Activated CD4-positive, alpha-beta T cell treated with anti-CD3 and anti-CD28 coated beads, Interleukin-2, amount 10 ng/mL, durations not matched to agents 7 days and 5 days (primary cell): Measurements from ENCODE around the gene CADM1. TPM values are rescaled to one million over a fixed set of nuclear protein-coding genes. Genes with fewer than 3 reads are reported as not detected.

ENCODE experiments used
- CTCF ChIA-PET: fragments of 350-600 bp; sonication (Branson Sonifier 250); formaldehyde crosslinking; loops from one replicate; lab custom pipeline; 2021; ENCODE audit warnings: antibody characterized with exemption; lab: Charles Lee
- POLR2A ChIA-PET: fragments of 350-600 bp; sonication (Branson Sonifier 250); formaldehyde crosslinking; loops from one replicate; lab custom pipeline; 2021; ENCODE audit warnings: antibody characterized with exemption; lab: Charles Lee
- DNase-seq: peaks from one replicate; pipeline ENCODE4 v3.0.0-alpha.2; 2020
- H3K27ac Mint-ChIP-seq: one replicate; pipeline ENCODE4 v1.8.0; 2021; ENCODE audit warnings: mild to moderate bottlenecking, moderate library complexity, mixed read lengths
- H3K27me3 Mint-ChIP-seq: one replicate; pipeline ENCODE4 v1.8.0; 2021; ENCODE audit warnings: mixed read lengths
- H3K36me3 Mint-ChIP-seq: one replicate; pipeline ENCODE4 v1.8.0; 2021; ENCODE audit warnings: low read depth, mixed read lengths
- H3K4me1 Mint-ChIP-seq: one replicate; pipeline ENCODE4 v1.8.0; 2021; ENCODE audit warnings: mixed read lengths
- H3K4me3 Mint-ChIP-seq: one replicate; pipeline ENCODE4 v1.8.0; 2021; ENCODE audit warnings: mild to moderate bottlenecking, moderate library complexity, mixed read lengths
- H3K9me3 Mint-ChIP-seq: one replicate; pipeline ENCODE4 v1.8.0; 2021; ENCODE audit warnings: mixed read lengths
- total RNA-seq, 2 experiments: library from RNA; stranded (reverse); gene quantifications; one replicate each; pipeline ENCODE4 v1.2.3, GENCODE V29; 2021

The CADM1 gene
- total RNA-seq = under 1 TPM; 0.52 to 0.92 TPM

DNA sequence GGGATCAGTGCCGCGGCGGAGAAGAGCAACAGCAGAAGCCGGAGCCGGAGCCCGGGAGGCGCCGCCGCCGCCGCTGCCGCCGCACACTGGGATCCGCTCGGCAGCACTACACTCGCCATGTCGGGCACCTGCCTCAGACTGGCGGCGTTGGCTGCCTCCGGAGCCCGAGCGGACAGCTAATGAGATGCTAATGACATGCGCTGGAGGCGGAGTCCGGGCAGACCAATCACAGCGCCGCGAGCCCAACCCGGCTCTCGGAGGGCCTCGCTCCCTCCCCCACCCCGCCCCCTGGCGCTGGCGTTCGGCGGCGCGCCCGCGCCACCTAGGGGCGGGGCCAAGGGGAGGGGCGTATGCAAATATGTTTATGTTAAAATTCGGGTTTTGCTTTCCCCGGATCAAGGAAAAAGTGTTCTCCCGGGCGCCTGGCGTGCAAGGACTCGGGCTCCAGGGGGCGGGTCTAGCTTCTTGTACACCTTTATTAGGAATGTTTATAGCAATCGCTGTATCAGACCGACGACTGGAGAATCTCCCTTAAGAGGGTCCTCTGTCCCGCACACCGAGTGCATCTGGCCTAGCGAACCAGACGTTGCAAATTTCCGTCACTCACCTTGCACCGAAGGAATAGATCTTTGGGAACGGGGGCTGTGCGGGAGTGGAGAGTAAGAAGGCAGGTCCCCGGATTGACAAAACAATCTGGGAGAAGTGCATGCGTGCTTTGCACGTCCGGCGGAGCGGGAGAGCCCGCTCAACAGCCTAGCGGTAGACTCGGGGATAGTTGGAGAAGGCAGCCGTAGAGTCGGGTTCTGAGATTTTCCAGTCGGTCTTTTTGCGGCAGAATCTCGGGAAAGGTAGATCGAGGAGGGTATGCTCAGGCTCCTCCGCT is at the start of gene CADM1:
Gene CADM1, minus strand, starts transcription at position 140 of the 883 bp plus-strand sequence.
- ChIA-PET CTCF (no interaction called here), POLR2A (no interaction called here)
- peaks cover 7% of the 10 kb centered on the region for H3K4me1 Mint-ChIP-seq
- no peaks in the 10 kb centered on the region for H3K36me3 Mint-ChIP-seq
- peaks cover 26% of the 10 kb centered on the region for H3K27me3 Mint-ChIP-seq
- peak within 1 kb of the TSS; percentile 54 for H3K4me3 Mint-ChIP-seq
- H3K27ac Mint-ChIP-seq = no peak within 1 kb of the TSS
- H3K9me3 Mint-ChIP-seq = no peaks in the 10 kb centered on the region
- peak; percentile 57 for DNase-seq

DNA sequence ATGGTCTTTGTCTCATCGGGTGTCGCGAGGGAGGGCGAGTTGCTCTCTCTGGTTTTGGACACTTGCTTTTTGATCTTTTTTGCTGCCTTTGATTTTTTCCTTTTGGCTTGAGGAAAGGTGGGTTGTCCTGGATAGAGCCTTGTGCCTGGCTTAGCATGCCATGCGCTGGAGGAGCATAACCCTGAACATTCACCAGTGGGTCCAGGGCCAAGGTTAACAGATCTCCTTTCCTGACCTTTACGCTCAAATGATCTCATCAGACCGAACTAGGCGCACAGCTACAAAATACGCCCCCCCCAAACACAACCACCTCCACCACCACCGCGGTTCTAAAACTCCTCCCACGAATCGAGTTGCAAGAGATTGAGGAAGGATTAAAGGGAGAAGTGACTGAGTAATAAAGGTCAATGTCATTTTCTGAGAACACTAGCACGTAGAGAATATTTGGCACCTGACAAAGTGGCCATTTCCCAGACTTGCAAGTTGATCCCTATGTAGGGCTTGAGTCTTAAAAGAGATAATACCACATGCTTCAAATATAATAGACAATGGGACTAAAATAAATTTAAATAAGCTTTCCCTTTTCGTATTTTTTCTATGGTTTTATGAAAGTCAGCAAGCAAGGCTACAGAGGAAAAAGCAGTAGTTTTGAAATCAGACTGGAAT is 48.7 kb upstream of the CADM1 start:
- ChIA-PET POLR2A (no interaction called here), CTCF (no interaction called here)
- Mint-ChIP-seq H3K27me3 (no peaks in the 10 kb centered on the region), H3K4me3 (no peak overlapping the region), H3K27ac (no peak overlapping the region), H3K4me1 (no peaks in the 10 kb centered on the region), H3K36me3 (no peaks in the 10 kb centered on the region), H3K9me3 (peaks cover 2% of the 10 kb centered on the region)
- no peak for DNase-seq

DNA sequence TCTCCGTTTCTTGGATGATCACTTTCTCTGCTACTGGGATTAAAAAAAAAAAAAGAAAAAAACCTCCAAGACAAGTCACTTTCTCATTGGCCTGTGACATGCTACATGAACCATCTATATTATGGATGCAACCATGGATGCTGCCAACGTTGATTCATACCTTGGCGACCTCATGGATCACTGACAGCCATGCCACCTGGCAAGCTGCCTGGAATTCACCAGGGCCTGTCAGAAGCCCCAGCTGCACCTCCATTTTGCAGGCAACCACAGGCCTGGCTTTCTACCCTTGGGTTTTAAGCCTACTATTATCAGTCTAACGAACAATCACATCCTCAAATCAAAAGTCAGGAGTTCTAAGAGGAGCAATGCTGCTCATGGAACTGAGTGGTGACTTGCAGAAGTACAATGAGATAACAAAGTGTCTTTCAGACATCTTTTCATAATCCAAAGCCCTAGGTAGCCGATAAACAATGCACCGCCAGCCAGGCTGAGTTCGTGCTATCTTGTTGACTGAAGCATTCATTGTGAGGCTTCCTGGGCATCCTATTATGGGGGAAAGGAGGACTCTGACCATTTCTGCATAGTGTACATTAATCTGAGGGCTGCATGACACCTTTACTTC is 48.0 kb upstream of the CADM1 start:
- Mint-ChIP-seq H3K4me1 (no peaks in the 10 kb centered on the region), H3K36me3 (no peaks in the 10 kb centered on the region)
- CTCF ChIA-PET = no interaction called here

DNA sequence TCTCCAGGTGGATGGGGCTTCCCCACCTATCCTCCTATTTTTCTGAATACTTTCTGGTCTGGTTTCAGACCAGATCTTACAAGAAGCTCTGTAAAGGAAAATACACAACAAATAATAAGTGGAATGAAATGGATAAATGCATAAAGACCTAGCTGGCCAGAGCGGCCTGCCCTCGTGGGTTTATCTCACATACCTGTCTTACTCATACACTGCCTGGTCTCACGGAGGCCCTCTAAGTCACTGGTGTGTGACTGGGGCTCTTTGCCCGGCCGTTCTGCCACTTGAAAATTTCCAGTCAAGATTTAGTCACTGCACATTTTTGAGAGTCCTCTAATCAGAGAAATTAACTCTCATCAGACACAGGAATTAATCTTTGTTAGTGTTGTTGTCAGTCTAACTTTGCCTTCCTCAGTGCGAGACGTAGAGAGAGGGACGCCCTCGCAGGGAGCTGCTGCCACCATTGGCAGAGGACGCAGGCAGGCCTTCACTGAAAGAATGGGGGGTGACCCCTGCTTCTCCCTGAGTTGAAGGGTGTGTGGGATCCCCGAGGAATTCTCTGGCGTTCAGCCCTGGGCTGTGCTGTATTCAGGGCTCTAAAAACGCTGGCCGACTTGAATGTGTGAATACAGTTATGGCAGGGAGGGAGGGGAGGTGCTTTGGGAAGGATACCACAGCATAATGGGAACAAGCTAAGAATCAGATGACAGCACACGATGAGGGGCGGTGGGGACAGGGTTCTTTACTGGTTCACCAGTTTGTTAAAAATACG is 46.3 kb upstream of the CADM1 start:
- Mint-ChIP-seq H3K9me3 (peaks cover 2% of the 10 kb centered on the region), H3K4me1 (no peaks in the 10 kb centered on the region), H3K36me3 (no peaks in the 10 kb centered on the region), H3K27ac (no peak overlapping the region), H3K4me3 (no peak overlapping the region), H3K27me3 (no peaks in the 10 kb centered on the region)
- CTCF ChIA-PET = no interaction called here
- DNase-seq = no peak
- POLR2A ChIA-PET = interaction anchor here (0.8 kb wide), 1 partner anchor 122 kb away, joined by 4 read pairs; no protein-coding TSS in a partner anchor

More for the DNA sequence above, 48.0 kb upstream of the CADM1 start:
- no peak overlapping the region for H3K4me3 Mint-ChIP-seq
- H3K9me3 Mint-ChIP-seq = peaks cover 2% of the 10 kb centered on the region
- H3K27me3 Mint-ChIP-seq = no peaks in the 10 kb centered on the region
- DNase-seq = no peak
- no peak overlapping the region for H3K27ac Mint-ChIP-seq
- POLR2A ChIA-PET = no interaction called here

DNA sequence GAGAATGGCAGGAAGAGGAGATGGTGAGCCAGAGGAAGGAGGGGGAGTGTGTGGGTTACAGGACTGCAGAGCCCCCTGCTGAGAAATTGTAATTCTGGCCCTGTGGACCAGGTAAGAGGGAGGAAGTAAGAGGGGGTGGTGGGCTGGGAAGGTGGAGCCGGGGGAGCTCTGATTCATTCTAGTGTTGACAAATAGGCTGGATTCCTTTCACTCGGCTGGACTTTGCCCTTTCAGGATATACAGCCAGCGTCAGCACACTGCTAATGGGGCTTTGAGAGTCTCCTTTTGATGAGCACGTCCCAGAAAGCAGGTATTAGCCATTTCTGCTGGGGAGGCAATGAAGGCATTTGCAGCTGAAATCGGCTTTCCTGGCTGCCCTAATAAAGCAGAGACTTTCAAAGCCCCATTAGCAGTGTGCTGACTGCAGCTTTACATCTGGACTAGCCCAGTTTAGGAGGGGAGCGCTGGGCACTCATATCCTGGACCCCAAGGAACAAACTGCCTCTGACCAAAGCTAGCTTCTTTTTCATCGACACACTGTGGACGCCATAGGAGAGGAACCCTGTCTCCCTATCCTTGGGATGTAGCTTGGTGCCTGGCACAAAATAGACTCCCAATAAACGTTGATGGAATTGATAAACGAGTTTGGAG is 44.8 kb upstream of the CADM1 start:
- ChIA-PET CTCF (no interaction called here), POLR2A (no interaction called here)
- Mint-ChIP-seq H3K27me3 (no peaks in the 10 kb centered on the region), H3K36me3 (no peaks in the 10 kb centered on the region), H3K4me1 (no peaks in the 10 kb centered on the region), H3K4me3 (no peak overlapping the region), H3K9me3 (peaks cover 2% of the 10 kb centered on the region), H3K27ac (no peak overlapping the region)
- no peak for DNase-seq

DNA sequence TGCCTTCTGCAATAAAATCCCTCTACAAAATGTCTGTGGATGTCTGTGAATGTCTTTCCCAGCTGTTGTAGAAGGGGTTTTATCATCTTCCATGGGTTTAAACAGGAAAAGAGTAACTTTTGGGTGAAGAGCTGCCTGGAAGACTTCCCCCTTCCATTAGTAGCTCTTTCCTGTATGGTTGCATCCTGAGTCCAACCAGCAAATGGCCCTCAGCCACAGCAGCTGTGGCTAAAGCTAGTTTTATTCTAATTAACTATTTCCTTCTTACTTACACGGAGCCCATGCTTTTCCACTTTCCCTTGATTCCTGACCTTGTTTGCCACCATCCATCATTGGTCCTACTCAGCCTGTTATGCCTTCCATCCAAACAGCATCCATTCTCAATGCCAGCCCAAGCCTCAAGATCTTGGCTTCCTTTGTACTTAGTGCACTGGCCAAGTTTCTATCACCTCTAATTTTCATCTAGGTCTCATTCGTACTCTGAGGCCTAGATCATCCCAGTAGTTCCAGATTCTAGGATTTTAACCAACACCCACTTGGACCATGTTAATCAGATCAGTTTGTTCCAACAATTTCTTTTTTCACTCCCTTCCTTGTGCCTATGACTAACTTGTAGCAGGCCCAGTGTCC is 41.5 kb upstream of the CADM1 start:
- Mint-ChIP-seq H3K27ac (no peak overlapping the region), H3K4me3 (no peak overlapping the region), H3K4me1 (no peaks in the 10 kb centered on the region), H3K36me3 (no peaks in the 10 kb centered on the region), H3K9me3 (no peaks in the 10 kb centered on the region), H3K27me3 (no peaks in the 10 kb centered on the region)
- CTCF ChIA-PET = no interaction called here
- DNase-seq = no peak
- POLR2A ChIA-PET = no interaction called here

DNA sequence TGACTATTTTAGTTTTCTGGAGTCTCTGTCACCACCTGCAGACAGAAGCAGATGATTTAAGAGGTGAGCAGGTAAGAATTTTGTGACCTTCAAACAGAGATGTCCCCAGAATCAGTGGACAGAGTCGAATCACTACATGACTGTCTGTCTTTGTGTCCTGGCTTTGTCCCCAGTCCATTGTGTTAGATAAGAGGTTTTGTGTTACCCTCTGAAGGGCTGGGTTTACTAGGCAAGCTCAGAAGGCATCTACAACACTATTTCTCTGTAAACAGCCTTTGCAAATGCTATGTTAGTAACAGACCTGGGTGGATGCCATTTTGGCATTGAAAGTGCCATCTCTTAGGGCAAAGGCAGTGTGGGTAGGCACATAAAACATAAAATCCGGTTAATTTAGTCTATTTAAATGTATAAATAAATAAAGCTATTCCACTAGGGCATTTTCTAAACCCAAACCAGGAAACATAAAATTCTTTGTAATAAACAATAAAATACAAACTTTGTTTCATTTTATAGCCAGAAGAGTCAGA is 40.3 kb upstream of the CADM1 start:
- Mint-ChIP-seq H3K27ac (no peak overlapping the region), H3K36me3 (no peaks in the 10 kb centered on the region), H3K27me3 (no peaks in the 10 kb centered on the region), H3K9me3 (no peaks in the 10 kb centered on the region), H3K4me1 (no peaks in the 10 kb centered on the region), H3K4me3 (no peak overlapping the region)
- CTCF ChIA-PET = no interaction called here
- POLR2A ChIA-PET = no interaction called here
- DNase-seq = no peak

DNA sequence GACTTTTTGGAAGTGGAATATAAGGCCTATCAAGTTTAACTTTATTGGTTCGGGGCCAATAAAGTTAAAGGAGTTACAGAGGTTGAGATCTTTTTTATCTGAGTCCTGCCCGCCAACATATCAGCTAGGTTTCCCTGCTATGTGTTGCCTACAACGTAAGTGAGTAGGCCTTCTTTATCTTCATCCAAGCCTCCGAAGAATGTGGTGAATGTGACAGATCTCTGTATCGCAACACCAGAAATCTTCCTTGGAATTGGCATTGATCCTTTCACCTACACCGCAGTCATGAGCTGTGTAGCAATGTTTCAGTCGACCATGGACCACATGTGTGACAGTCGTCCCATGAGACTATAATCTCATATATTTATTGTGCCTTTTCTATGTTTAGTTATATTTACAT is 37.3 kb upstream of the CADM1 start:
- Mint-ChIP-seq H3K4me1 (no peaks in the 10 kb centered on the region), H3K9me3 (no peaks in the 10 kb centered on the region), H3K36me3 (no peaks in the 10 kb centered on the region), H3K4me3 (no peak overlapping the region), H3K27me3 (no peaks in the 10 kb centered on the region), H3K27ac (no peak overlapping the region)
- no peak for DNase-seq
- ChIA-PET POLR2A (no interaction called here), CTCF (no interaction called here)

DNA sequence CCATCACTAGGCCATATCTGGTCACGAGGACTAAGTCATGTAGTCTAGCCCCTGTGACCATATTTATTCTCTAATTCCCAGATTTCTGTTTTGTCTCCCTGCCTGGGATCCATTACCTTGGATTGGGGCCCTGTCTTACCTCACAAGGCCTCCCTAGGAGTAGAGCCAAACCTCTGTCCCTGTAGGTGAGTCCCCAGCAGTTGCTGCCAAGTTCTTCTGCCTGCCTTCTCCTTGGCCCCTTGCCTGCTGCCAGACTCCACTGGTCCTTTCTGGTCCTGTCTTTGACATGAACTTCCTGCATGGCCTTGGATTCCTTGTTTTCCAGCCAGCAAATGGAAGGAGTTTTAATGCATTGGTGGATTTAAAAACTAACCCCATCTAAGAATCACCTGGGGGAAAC is 35.6 kb upstream of the CADM1 start:
- H3K9me3 Mint-ChIP-seq = no peaks in the 10 kb centered on the region
- CTCF ChIA-PET = no interaction called here
- no peaks in the 10 kb centered on the region for H3K36me3 Mint-ChIP-seq
- no peak overlapping the region for H3K4me3 Mint-ChIP-seq
- H3K4me1 Mint-ChIP-seq = no peaks in the 10 kb centered on the region
- DNase-seq = no peak
- no peak overlapping the region for H3K27ac Mint-ChIP-seq
- POLR2A ChIA-PET = no interaction called here
- H3K27me3 Mint-ChIP-seq = no peaks in the 10 kb centered on the region

DNA sequence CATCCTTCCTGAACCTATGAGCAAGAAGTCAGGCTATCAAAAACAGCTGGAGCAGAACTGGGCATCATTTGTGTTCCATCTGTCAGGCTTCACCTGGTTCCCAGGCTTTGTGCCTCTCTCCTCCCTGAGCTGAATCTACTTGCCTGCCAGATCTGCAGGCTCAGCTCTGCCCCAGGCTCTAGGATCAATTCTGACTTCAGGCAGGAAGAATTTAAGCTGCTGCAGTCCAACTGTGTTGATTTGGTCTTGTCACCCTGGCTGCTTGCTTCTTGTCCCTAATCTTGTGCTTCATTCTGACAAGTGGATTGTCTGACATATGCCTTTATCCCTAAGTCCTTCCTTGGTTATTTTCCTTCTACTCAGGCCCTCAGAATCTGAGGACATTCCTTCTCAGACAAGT is 31.6 kb upstream of the CADM1 start:
- no peaks in the 10 kb centered on the region for H3K27me3 Mint-ChIP-seq
- ChIA-PET CTCF (no interaction called here), POLR2A (no interaction called here)
- H3K36me3 Mint-ChIP-seq = no peaks in the 10 kb centered on the region
- no peaks in the 10 kb centered on the region for H3K9me3 Mint-ChIP-seq
- no peak overlapping the region for H3K27ac Mint-ChIP-seq
- no peaks in the 10 kb centered on the region for H3K4me1 Mint-ChIP-seq
- DNase-seq = no peak
- H3K4me3 Mint-ChIP-seq = no peak overlapping the region

DNA sequence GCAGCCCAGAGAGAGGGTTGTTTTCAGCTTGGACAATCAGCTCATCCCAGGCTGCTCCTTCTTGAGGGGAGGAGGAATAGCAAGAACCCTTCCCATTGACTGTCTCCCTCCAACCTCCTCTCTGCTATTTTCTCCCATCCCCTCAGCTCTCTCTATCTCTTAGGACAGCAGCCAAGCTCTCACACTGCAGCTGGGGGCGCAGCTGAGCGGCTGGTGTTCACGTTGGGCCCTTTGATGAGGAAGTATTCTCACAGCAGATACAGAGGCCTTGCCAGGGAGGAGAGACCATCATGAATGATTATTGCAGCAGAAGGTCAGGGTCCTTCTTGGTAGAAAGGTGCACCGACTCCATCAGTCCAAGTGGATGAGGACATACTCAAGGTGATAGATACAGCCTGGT is 26.5 kb upstream of the CADM1 start:
- no peak overlapping the region for H3K4me3 Mint-ChIP-seq
- no peaks in the 10 kb centered on the region for H3K9me3 Mint-ChIP-seq
- ChIA-PET POLR2A (no interaction called here), CTCF (no interaction called here)
- H3K36me3 Mint-ChIP-seq = no peaks in the 10 kb centered on the region
- no peak overlapping the region for H3K27ac Mint-ChIP-seq
- no peak for DNase-seq
- no peaks in the 10 kb centered on the region for H3K27me3 Mint-ChIP-seq
- no peaks in the 10 kb centered on the region for H3K4me1 Mint-ChIP-seq

DNA sequence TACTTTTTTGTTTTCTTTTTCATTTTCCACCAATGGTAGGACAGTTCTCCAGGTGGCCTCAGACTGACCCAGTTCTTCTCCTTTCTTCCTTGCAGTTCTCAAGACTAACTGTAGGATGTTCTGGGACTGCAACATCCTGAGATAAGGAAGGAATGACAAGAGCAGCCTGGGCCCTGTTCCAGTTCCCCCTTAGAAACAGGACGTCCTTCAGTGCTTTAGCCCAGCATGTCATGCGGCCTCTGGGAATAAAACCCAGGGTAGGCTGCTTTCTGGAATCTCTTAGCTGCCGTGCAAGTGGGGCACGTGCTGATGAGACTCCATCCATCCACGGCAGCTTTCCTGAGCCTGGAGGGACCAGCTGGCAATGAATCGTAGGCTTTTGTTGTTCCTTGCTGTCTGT is 24.0 kb upstream of the CADM1 start:
- no peak overlapping the region for H3K4me3 Mint-ChIP-seq
- CTCF ChIA-PET = no interaction called here
- no peaks in the 10 kb centered on the region for H3K27me3 Mint-ChIP-seq
- H3K27ac Mint-ChIP-seq = no peak overlapping the region
- no peaks in the 10 kb centered on the region for H3K36me3 Mint-ChIP-seq
- DNase-seq = no peak
- no peaks in the 10 kb centered on the region for H3K4me1 Mint-ChIP-seq
- no peaks in the 10 kb centered on the region for H3K9me3 Mint-ChIP-seq
- POLR2A ChIA-PET = no interaction called here
